ENCODE data around the gene OPA3.

OPA3 gene

DNA sequence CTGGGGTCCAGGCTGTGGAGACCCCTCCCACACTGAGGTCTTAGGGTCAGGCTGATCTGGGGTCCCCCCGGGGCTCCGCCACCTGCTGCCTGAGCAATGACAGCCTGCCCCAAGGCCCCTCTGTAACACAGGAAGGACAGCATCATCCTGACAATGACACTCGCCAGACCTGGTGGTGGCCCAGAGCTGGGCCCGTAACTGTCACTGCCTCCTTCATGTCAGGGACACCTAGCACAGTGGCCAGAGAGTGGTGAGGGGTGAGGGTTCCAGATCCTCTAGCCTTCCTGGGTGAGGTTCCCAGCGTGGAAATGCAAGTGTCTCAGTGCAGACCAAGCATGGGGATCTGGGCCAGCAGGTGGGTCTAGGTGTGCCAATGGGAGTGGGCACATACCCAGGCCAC, 27.8 kb downstream of the OPA3 start:
- no peak overlapping the region for H3K4me3 ChIP-seq (ENCODE audit: low read length)
- H3K56ac ChIP-seq (ENCODE audit: low read length) = no peak overlapping the region
- H3K4me2 ChIP-seq (ENCODE audit: low read length) = no peak overlapping the region
- no peaks in the 10 kb centered on the region for H3K79me2 ChIP-seq (ENCODE audit: control insufficient read depth, insufficient read depth, low read length)
- no peak overlapping the region for H3K4ac ChIP-seq (ENCODE audit: low read depth, low read length)
- no peaks in the 10 kb centered on the region for H3K4me1 ChIP-seq (ENCODE audit: control insufficient read depth, low read depth, low read length)
- H3K36me3 ChIP-seq (ENCODE audit: control insufficient read depth, insufficient read depth, low read length) = no peaks in the 10 kb centered on the region
- no peak overlapping the region for H2BK15ac ChIP-seq (replicated peaks; ENCODE audit: low read depth)
- WGBS (ENCODE audit: extremely low coverage, insufficient coverage, low lambda C conversion rate) = no CpG with 5 or more reads among the region's 5 CpGs
- H3K23ac ChIP-seq (ENCODE audit: low read length) = no peak overlapping the region
- no peak overlapping the region for H3K9ac ChIP-seq (ENCODE audit: low read length)
- no peak overlapping the region for H4K8ac ChIP-seq (ENCODE audit: low read depth, low read length)
- no peak overlapping the region for H3K18ac ChIP-seq (ENCODE audit: low read length)
- DNase-seq = no peak
- no peak overlapping the region for H4K5ac ChIP-seq (ENCODE audit: low read length)
- H2BK5ac ChIP-seq (ENCODE audit: low read length) = no peak overlapping the region
- no peaks in the 10 kb centered on the region for H3K79me1 ChIP-seq (ENCODE audit: low read length)
- no peaks in the 10 kb centered on the region for H3K27me3 ChIP-seq (ENCODE audit: insufficient read depth, low read length, poor library complexity)
- H3K27ac ChIP-seq (ENCODE audit: low read depth, low read length) = no peak overlapping the region
- H2BK120ac ChIP-seq (ENCODE audit: low read depth, low read length) = no peak overlapping the region
- no peak overlapping the region for H2AK5ac ChIP-seq (ENCODE audit: low read length)

DNA sequence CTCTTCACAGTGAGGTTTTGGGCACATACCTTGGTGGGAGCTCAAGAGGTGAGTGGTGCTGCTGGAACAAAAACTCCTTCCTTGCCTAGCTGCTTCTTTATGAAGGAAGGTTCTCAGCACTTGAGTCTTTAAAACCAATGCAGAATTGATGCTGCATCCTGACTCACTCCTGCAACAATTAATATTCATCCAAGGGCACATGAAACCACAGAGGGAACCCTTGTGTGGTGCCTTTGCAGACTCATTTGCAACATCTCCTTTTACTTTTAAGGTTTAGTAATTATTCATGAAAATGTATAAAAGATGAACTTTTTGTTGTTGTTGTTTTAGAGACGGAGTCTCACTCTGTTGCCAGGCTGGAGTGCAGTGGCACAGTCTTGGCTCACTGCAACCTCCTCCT, 30.1 kb downstream of the OPA3 start:
- Histone ChIP-seq H3K79me2 (ENCODE audit: control insufficient read depth, insufficient read depth, low read length) (no peaks in the 10 kb centered on the region), H2BK15ac (replicated peaks; ENCODE audit: low read depth) (no peak overlapping the region)

DNA sequence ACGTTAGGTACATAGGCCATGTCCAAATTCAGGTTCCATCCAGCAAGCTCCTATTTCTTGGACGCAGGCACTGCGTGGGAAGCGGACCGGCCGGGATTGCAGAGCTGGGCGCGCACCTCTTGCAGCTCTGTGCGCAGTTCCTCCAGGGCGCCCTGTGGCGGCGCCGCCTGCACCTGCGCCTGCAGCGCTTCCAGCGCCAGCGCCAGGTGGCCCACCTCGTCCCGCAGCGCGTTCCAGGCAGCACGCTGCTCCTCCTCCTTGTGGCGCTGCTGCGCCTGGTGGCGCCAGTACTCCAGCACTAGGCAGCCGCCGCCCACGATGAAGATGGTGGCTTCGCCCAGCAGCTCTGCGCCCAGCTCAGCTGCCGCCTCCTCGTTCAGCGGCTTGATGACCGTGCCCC, 31.1 kb downstream of the OPA3 start:
- no peak overlapping the region for H4K8ac ChIP-seq (ENCODE audit: low read depth, low read length)
- peak overlapping the region; percentile 38 for H3K9ac ChIP-seq (ENCODE audit: low read length)
- H3K56ac ChIP-seq (ENCODE audit: low read length) = no peak overlapping the region
- no peak overlapping the region for H3K4me2 ChIP-seq (ENCODE audit: low read length)
- H2BK15ac ChIP-seq (replicated peaks; ENCODE audit: low read depth) = no peak overlapping the region
- no CpG with 5 or more reads among the region's 34 CpGs for WGBS (ENCODE audit: extremely low coverage, insufficient coverage, low lambda C conversion rate)
- no peak overlapping the region for H3K18ac ChIP-seq (ENCODE audit: low read length)
- H3K4me3 ChIP-seq (ENCODE audit: low read length) = no peak overlapping the region
- H3K4me1 ChIP-seq (ENCODE audit: control insufficient read depth, low read depth, low read length) = no peaks in the 10 kb centered on the region
- no peak overlapping the region for H3K23ac ChIP-seq (ENCODE audit: low read length)
- no peak overlapping the region for H4K5ac ChIP-seq (ENCODE audit: low read length)
- H3K79me1 ChIP-seq (ENCODE audit: low read length) = no peaks in the 10 kb centered on the region
- peak; percentile 78 for DNase-seq
- no peaks in the 10 kb centered on the region for H3K79me2 ChIP-seq (ENCODE audit: control insufficient read depth, insufficient read depth, low read length)
- H2BK5ac ChIP-seq (ENCODE audit: low read length) = no peak overlapping the region
- no peak overlapping the region for H3K4ac ChIP-seq (ENCODE audit: low read depth, low read length)
- H3K27me3 ChIP-seq (ENCODE audit: insufficient read depth, low read length, poor library complexity) = no peaks in the 10 kb centered on the region
- no peak overlapping the region for H2BK120ac ChIP-seq (ENCODE audit: low read depth, low read length)
- no peaks in the 10 kb centered on the region for H3K36me3 ChIP-seq (ENCODE audit: control insufficient read depth, insufficient read depth, low read length)
- H3K27ac ChIP-seq (ENCODE audit: low read depth, low read length) = no peak overlapping the region
- H2AK5ac ChIP-seq (ENCODE audit: low read length) = no peak overlapping the region

More for the DNA sequence above, 30.1 kb downstream of the OPA3 start:
- Histone ChIP-seq H2AK5ac (ENCODE audit: low read length) (no peak overlapping the region), H4K5ac (ENCODE audit: low read length) (no peak overlapping the region), H3K4me1 (ENCODE audit: control insufficient read depth, low read depth, low read length) (no peaks in the 10 kb centered on the region), H3K79me1 (ENCODE audit: low read length) (no peaks in the 10 kb centered on the region), H2BK120ac (ENCODE audit: low read depth, low read length) (no peak overlapping the region), H3K23ac (ENCODE audit: low read length) (no peak overlapping the region), H3K18ac (ENCODE audit: low read length) (no peak overlapping the region), H3K27me3 (ENCODE audit: insufficient read depth, low read length, poor library complexity) (no peaks in the 10 kb centered on the region), H3K36me3 (ENCODE audit: control insufficient read depth, insufficient read depth, low read length) (no peaks in the 10 kb centered on the region), H3K4me2 (ENCODE audit: low read length) (no peak overlapping the region), H3K9ac (ENCODE audit: low read length) (no peak overlapping the region), H3K4ac (ENCODE audit: low read depth, low read length) (no peak overlapping the region), H3K56ac (ENCODE audit: low read length) (no peak overlapping the region), H3K27ac (ENCODE audit: low read depth, low read length) (no peak overlapping the region), H3K4me3 (ENCODE audit: low read length) (no peak overlapping the region), H4K8ac (ENCODE audit: low read depth, low read length) (no peak overlapping the region), H2BK5ac (ENCODE audit: low read length) (no peak overlapping the region)
- no CpG with 5 or more reads among the region's 1 CpG for WGBS (ENCODE audit: extremely low coverage, insufficient coverage, low lambda C conversion rate)
- DNase-seq = no peak

DNA sequence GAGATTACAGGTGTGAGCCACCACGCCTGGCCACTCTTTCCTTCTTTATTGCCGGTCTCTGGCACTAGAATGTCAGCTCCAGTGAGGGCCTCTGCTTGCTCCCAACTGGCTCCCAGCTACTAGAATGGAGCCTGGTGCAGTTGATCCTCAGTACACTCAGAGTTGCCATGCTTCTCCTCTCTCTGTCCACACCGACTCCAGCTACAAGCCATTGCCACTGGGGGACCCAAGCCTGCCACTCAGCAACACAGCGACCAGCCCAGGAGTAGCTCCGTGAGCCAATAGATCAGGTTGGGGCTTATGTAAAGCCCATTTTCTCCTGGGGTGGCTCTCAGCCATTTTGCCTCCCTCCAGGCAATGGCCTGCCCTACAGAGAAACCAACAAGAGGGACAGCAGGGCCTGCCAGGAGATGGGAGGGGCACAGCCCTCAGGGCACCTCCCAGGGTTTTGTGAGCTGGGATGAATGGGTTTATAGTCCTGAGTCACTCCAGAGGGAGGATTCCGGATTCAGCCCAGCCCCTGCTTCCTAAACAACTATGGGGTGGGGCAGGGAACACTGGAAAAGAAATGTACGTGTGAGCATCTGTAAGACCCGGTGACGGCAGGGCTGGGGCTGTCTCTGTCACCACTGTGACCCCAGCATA, 36.5 kb downstream of the OPA3 start:
- Histone ChIP-seq H3K4ac (ENCODE audit: low read depth, low read length) (no peak overlapping the region), H4K5ac (ENCODE audit: low read length) (no peak overlapping the region), H3K79me1 (ENCODE audit: low read length) (no peaks in the 10 kb centered on the region), H3K23ac (ENCODE audit: low read length) (no peak overlapping the region), H3K9ac (ENCODE audit: low read length) (no peak overlapping the region), H4K8ac (ENCODE audit: low read depth, low read length) (no peak overlapping the region), H3K27me3 (ENCODE audit: insufficient read depth, low read length, poor library complexity) (no peaks in the 10 kb centered on the region), H2BK15ac (replicated peaks; ENCODE audit: low read depth) (no peak overlapping the region), H2AK5ac (ENCODE audit: low read length) (no peak overlapping the region), H3K56ac (ENCODE audit: low read length) (no peak overlapping the region), H3K36me3 (ENCODE audit: control insufficient read depth, insufficient read depth, low read length) (no peaks in the 10 kb centered on the region), H3K79me2 (ENCODE audit: control insufficient read depth, insufficient read depth, low read length) (no peaks in the 10 kb centered on the region), H3K4me2 (ENCODE audit: low read length) (no peak overlapping the region), H2BK5ac (ENCODE audit: low read length) (no peak overlapping the region), H2BK120ac (ENCODE audit: low read depth, low read length) (no peak overlapping the region), H3K27ac (ENCODE audit: low read depth, low read length) (no peak overlapping the region), H3K4me3 (ENCODE audit: low read length) (no peak overlapping the region), H3K18ac (ENCODE audit: low read length) (no peak overlapping the region), H3K4me1 (ENCODE audit: control insufficient read depth, low read depth, low read length) (no peaks in the 10 kb centered on the region)
- no CpG with 5 or more reads among the region's 9 CpGs for WGBS (ENCODE audit: extremely low coverage, insufficient coverage, low lambda C conversion rate)
- DNase-seq = peak; percentile 51

DNA sequence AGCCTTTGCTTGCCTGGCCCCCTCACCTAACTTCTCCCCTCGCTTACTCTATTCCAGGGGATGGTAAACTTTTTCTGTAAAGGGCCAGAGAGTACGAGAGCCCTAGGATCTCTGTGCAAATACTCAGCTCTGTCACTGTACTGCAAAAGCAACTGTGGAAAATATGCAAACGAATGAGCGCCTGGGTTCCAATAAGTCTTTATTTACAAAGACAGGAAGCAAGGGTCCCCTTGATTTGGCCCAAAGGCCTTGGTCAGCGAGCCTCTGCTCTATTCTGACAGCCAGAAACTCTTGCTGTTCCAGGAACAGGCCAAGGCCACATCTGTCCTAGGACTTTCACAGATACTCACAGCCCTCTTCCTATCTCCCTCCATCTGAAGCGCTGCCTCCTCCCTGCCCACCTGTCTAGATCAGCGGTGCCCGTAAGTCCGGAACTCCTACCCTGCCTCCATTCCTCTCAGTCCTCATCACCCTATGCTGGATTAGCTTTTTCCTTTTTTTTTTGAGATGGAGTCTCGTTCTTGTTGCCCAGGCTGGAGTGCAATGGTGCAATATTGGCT, 37.3 kb downstream of the OPA3 start:
- H3K23ac ChIP-seq (ENCODE audit: low read length) = no peak overlapping the region
- H3K4me3 ChIP-seq (ENCODE audit: low read length) = no peak overlapping the region
- no peaks in the 10 kb centered on the region for H3K27me3 ChIP-seq (ENCODE audit: insufficient read depth, low read length, poor library complexity)
- no peak overlapping the region for H3K9ac ChIP-seq (ENCODE audit: low read length)
- no peak overlapping the region for H2AK5ac ChIP-seq (ENCODE audit: low read length)
- H3K4ac ChIP-seq (ENCODE audit: low read depth, low read length) = no peak overlapping the region
- H3K18ac ChIP-seq (ENCODE audit: low read length) = no peak overlapping the region
- H3K27ac ChIP-seq (ENCODE audit: low read depth, low read length) = no peak overlapping the region
- no peak for DNase-seq
- no peaks in the 10 kb centered on the region for H3K79me2 ChIP-seq (ENCODE audit: control insufficient read depth, insufficient read depth, low read length)
- no CpG with 5 or more reads among the region's 10 CpGs for WGBS (ENCODE audit: extremely low coverage, insufficient coverage, low lambda C conversion rate)
- no peak overlapping the region for H4K5ac ChIP-seq (ENCODE audit: low read length)
- no peak overlapping the region for H2BK15ac ChIP-seq (replicated peaks; ENCODE audit: low read depth)
- no peak overlapping the region for H4K8ac ChIP-seq (ENCODE audit: low read depth, low read length)
- no peak overlapping the region for H3K4me2 ChIP-seq (ENCODE audit: low read length)
- no peaks in the 10 kb centered on the region for H3K79me1 ChIP-seq (ENCODE audit: low read length)
- H3K56ac ChIP-seq (ENCODE audit: low read length) = no peak overlapping the region
- no peaks in the 10 kb centered on the region for H3K36me3 ChIP-seq (ENCODE audit: control insufficient read depth, insufficient read depth, low read length)
- no peak overlapping the region for H2BK5ac ChIP-seq (ENCODE audit: low read length)
- no peak overlapping the region for H2BK120ac ChIP-seq (ENCODE audit: low read depth, low read length)
- H3K4me1 ChIP-seq (ENCODE audit: control insufficient read depth, low read depth, low read length) = no peaks in the 10 kb centered on the region

DNA sequence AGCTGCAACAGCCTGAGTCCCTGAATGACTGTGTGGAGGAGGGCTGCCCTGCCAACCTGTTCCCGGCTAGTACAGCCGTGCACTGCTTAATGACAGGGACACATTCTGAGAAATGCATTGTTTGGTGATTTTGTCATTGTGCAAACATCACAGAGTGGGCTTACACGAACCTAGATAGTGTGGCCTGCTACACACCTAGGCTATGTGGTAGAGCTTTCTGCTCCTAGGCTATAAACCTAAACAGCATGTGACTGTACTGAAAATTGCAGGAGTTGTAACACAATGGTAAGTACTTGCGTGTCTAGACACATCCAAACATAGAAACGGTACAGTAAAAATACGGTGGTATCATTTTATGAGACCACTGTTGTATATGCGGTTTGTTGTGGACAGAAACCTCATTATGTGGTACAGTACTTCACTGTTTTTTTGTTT, 42.4 kb downstream of the OPA3 start:
- WGBS (ENCODE audit: extremely low coverage, insufficient coverage, low lambda C conversion rate) = no CpG with 5 or more reads among the region's 7 CpGs
- Histone ChIP-seq H3K27ac (ENCODE audit: low read depth, low read length) (no peak overlapping the region), H3K18ac (ENCODE audit: low read length) (no peak overlapping the region), H3K56ac (ENCODE audit: low read length) (no peak overlapping the region), H2BK5ac (ENCODE audit: low read length) (no peak overlapping the region), H4K5ac (ENCODE audit: low read length) (no peak overlapping the region), H3K79me2 (ENCODE audit: control insufficient read depth, insufficient read depth, low read length) (no peaks in the 10 kb centered on the region), H4K8ac (ENCODE audit: low read depth, low read length) (no peak overlapping the region), H3K4me1 (ENCODE audit: control insufficient read depth, low read depth, low read length) (no peaks in the 10 kb centered on the region), H2BK120ac (ENCODE audit: low read depth, low read length) (no peak overlapping the region), H3K36me3 (ENCODE audit: control insufficient read depth, insufficient read depth, low read length) (no peaks in the 10 kb centered on the region), H3K4me3 (ENCODE audit: low read length) (no peak overlapping the region), H3K4me2 (ENCODE audit: low read length) (no peak overlapping the region), H3K4ac (ENCODE audit: low read depth, low read length) (no peak overlapping the region), H3K9ac (ENCODE audit: low read length) (no peak overlapping the region), H2BK15ac (replicated peaks; ENCODE audit: low read depth) (no peak overlapping the region), H3K79me1 (ENCODE audit: low read length) (no peaks in the 10 kb centered on the region), H3K27me3 (ENCODE audit: insufficient read depth, low read length, poor library complexity) (no peaks in the 10 kb centered on the region), H3K23ac (ENCODE audit: low read length) (no peak overlapping the region), H2AK5ac (ENCODE audit: low read length) (no peak overlapping the region)
- no peak for DNase-seq
